Neural progenitor cell (in vitro differentiated cells): ENCODE results near the gene MTX1.

Experiments used
- CTCF ChIP-seq: fragments of 200-600 bp; sonication (generic); IDR thresholded peaks from 2 replicates; pipeline ENCODE4 v1.5.1; 2017; ENCODE audit warnings: antibody characterized with exemption, mild to moderate bottlenecking
- EZH2 ChIP-seq: fragments of 200-600 bp; sonication (generic); IDR thresholded peaks from 2 replicates; pipeline ENCODE4 v1.6.1; 2017; ENCODE audit warnings: antibody characterized with exemption, mild to moderate bottlenecking, moderate library complexity
- EZH2phosphoT487 ChIP-seq: fragments of 200-600 bp; sonication (generic); IDR thresholded peaks from 2 replicates; pipeline ENCODE4 v1.6.1; 2017; ENCODE audit warnings: antibody characterized with exemption

GRCh38 chr1:155251566-155251965, 43.1 kb downstream of the MTX1 start:
- no peak for TF ChIP-seq CTCF
- TF ChIP-seq EZH2, result no peak
- no peak for TF ChIP-seq EZH2phosphoT487
